Adrenal gland (tissue), 5 donors: ENCODE measurements around the gene OSBP.

ENCODE experiments used
- CTCF ChIP-seq, 6 experiments: fragments of 450-650 bp in 4 of 6; fragments of 200-600 bp in 2 of 6; sonication (generic) in 1 of 6; IDR thresholded peaks; 1 replicate in 5 of 6; 2 replicates in 1 of 6; pipeline versions ENCODE4 v1.5.1 to v1.8.0; 2016 to 2021; ENCODE audit warnings: antibody characterized with exemption in 6 of 6, mild to moderate bottlenecking in 2 of 6, moderate library complexity in 1 of 6
- POLR2A ChIP-seq, 2 donors: fragments of 450-650 bp; IDR thresholded peaks; one replicate each; pipeline ENCODE4 v1.6.1; 2017; ENCODE audit warnings: antibody characterized with exemption in 2 of 2, mild to moderate bottlenecking in 2 of 2, moderate library complexity in 1 of 2
- donor health status: DM: no; HTN: no; CAD: no.

- TF ChIP-seq CTCF (IDR thresholded peaks at IDR 0.05) (no peak), POLR2A (IDR thresholded peaks at IDR 0.05) (no peak)
These were observed 13.1 kb downstream of the OSBP start for GRCh38 chr11:59602432-59602831.
